GM12864 (cell line): Measurements from ENCODE around the gene PITX1.

ENCODE experiments used
- DNase-seq: peaks from one replicate; pipeline ENCODE4 v3.0.0-alpha.2; 2011; ENCODE audit warnings: low read depth
- H3K4me3 ChIP-seq: 2 replicates; pipeline ENCODE4 v1.5.1; 2011; ENCODE audit warnings: mild to moderate bottlenecking, low read depth, low read length, control low read depth
- CTCF ChIP-seq: IDR thresholded peaks from 2 replicates; pipeline ENCODE4 v1.5.1; 2011; ENCODE audit warnings: low read depth, mild to moderate bottlenecking, moderate library complexity, low read length, control low read depth, inconsistent platforms; ENCODE audit errors: missing control alignments

Gene PITX1

DNA sequence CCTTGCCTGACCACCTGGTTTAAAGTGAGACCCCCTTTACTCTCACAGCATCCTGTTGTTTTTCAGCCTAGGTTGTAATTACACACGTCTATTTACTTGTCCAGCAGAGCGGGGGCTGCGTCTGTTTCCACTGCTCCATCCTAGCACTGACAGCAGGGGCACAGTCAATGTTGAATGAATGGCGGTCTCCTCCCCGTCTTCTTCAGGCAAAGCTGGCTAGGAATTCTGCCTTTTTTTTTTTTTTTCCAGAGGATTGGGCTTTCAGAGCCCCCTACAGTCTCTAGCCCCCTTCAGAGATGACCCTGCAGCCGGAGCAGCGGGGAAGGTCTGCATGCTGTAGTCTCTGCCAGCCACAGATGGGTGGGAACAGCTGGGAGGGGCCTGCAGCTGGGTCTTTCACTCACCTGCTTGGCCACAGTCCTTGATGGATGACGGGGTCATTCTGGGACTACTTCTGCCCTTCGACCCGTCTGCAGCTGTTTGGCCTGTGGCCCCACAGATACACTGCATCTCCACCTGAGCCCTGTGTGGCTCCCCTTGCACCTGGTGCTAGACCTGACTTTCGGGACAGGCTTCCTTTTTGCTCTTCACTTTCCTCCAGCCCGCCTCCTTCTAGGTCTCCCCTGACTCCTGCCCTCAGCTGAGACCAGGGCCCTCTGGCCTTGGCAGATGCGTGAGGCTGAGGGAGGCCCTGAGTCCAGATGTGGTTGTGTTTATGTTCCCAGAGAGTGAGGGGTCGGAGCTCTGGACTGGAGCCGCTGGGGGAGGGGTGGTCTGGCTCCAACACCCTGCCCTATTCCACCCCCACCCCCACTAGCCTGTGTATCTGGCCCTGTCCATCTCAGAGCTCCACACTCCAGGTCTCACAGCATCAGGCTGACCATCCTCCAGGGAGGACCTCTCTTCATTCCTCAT is 8.0 kb downstream of the PITX1 start:
- H3K4me3 ChIP-seq, result no peak overlapping the region
- no peak for DNase-seq
- no peak for TF ChIP-seq CTCF

GRCh38 chr5:135024956-135025729 is 8.9 kb downstream of the PITX1 start:
- no peak overlapping the region for H3K4me3 ChIP-seq
- DNase-seq, result no peak
- no peak for TF ChIP-seq CTCF

DNA sequence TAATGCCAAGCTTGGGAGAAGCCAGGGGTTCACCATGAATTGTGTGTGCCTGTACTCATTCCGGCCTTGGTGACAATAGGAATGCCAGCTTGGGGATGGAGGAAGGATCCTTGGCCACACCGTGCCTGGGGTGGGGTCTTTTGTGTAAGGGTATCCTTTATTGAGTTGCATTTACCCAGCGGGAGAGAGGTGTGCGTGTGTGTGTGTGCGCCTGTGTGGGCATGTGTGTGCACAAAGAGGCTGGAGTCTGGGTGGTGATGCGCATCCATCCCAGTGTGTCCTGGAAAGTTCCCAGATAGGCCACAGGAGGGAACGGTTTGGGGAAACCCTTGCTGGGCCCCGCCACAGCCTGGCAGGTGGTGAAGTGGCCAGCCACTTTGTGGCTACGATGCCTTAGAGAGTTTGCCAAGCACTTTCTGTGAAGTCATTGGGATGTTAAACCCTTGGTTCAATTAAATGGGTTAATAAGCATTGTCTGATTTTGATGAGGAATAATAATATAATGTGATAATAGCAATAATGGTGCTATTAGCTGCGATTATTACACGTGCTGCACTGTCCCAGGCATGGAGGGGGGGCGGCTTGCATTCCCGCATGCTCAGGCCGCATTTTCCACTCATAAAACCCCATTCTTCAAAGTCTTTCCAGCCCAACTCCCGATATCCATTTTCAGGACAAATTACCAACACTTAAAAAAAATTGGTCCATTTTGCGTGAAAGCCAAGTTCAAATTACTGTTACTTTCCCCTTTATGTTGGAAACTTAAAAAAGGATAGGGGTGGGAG is 13.7 kb downstream of the PITX1 start:
- no peak for DNase-seq
- no peak overlapping the region for H3K4me3 ChIP-seq
- TF ChIP-seq CTCF, result no peak

- TF ChIP-seq CTCF, result peak; percentile 18
- H3K4me3 ChIP-seq, result no peak overlapping the region
- DNase-seq, result no peak
Observed at GRCh38 chr5:135019314-135019713, 14.7 kb downstream of the PITX1 start.

GRCh38 chr5:135018457-135018856 is 15.6 kb downstream of the PITX1 start:
- DNase-seq, result no peak
- TF ChIP-seq CTCF, result no peak
- no peak overlapping the region for H3K4me3 ChIP-seq

DNA sequence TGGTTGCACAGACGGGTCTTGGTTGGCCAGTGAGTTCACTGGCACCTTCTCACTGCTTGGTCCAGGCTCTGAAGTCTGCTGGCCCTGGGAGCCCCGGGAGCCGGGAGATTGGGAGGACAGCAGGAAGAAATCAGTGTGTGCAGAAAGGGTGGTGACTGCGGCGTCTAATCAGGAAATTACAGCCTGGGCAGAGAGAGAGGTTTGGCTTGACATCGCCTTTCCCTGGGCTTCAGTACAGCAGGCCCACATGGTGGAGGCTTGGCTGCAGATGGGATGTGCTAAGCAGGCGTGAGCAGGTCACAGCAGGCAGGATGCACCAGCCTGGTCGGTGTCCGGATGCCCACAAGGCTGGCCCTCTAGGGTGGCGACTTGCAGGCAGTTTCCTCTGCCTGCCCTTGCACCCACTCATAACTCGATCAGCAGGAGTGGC is 17.2 kb downstream of the PITX1 start:
- H3K4me3 ChIP-seq, result no peak overlapping the region
- no peak for DNase-seq
- TF ChIP-seq CTCF, result no peak
